ENCODE measurements around the gene MICOS13. TPM values are rescaled to one million over a fixed set of nuclear protein-coding genes. Genes with fewer than 3 reads are reported as not detected.

The MICOS13 gene
- total and polyA plus RNA-seq, 10 of the 15 experiments (the other 5 are each of a cell fraction or from before 2014, with no cell fraction given), result 9.4 to 211 (median 51.3) TPM

DNA sequence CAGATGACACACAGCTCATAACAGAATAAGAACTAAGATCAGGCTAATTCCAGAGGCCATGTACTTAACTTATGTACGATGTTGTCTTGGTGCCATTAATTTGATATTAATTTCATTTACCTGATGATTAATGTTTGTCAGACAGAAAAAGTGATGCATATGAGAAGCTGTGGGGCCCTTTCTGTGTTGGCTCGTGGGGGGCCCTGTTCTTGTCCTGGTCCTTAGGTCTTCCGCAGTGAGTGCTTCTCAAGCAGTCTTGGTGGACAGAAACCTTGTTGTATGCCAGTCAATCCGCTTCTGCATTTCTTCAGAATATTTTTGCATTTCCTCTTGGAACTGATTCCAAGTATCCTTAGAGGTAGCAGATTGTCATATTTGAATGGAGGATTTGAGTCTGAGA lies 37.3 kb downstream of the MICOS13 start (continued):
- TF ChIP-seq REST (IDR thresholded peaks at IDR 0.05; ENCODE audit: low read depth, low read length) (no peak), TCF12 (IDR thresholded peaks at IDR 0.05; ENCODE audit: low read depth, low read length) (no peak), SIN3A (IDR thresholded peaks at IDR 0.05; ENCODE audit: low read depth, low read length) (no peak), JUND (IDR thresholded peaks at IDR 0.05; ENCODE audit: low read depth, low read length) (no peak)

DNA sequence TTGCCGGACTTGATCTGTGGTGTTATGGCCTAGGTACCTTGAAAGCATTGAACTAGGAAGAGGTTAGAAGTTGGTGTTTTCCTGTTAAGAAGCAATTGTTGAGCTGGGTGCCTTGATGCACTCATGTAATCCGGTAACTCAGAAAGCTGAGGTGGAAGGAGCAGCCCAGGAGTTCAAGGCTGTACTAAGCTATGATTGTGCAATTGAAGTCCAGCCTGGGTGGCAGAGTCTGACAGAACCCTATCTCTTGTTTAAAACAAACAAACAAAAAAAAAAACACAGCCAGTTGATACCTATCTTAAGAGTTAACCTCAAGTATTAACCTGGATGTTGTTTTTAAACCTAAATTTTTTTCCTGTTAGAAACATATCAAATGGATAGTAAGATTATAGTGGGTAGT lies 38.1 kb downstream of the MICOS13 start:
- intact Hi-C loops (cut with micrococcal nuclease; ENCODE audit: unreplicated experiment), result no loop called here
- peaks cover 13% of the 10 kb centered on the region for H4K20me1 ChIP-seq (ENCODE audit: control insufficient read depth, insufficient read depth)
- H3K4me3 ChIP-seq, result no peak overlapping the region
- ChIA-PET SMC1A (ENCODE audit: uncharacterized antibody, unreplicated experiment) (interaction anchor here (0.6 kb wide), 1 partner anchor 549 kb away, joined by 3 read pairs; no protein-coding TSS in a partner anchor), POLR2A (interaction anchor here (1.5 kb wide), 1 partner anchor 15 kb away, joined by 3 read pairs; no protein-coding TSS in a partner anchor), RAD21 (ENCODE audit: unreplicated experiment) (no interaction called here), CTCF (interaction anchor here (0.7 kb wide), 1 partner anchor 45 kb away, joined by 3 read pairs; no protein-coding TSS in a partner anchor)
- no peak overlapping the region for H2AFZ ChIP-seq (ENCODE audit: control insufficient read depth, low read depth, low read length)
- ATAC-seq, result no peak
- no TSS peak for BruUV-seq (replicated peaks)
- H3K27ac ChIP-seq (ENCODE audit: control insufficient read depth, insufficient read depth), result no peak overlapping the region
- FAIRE-seq, result no peak
- H3K9me3 ChIP-seq (replicated peaks; ENCODE audit: control insufficient read depth, insufficient read depth, low read length), result no peaks in the 10 kb centered on the region; the same call in 2 of the 3 replicates
- H3K9ac ChIP-seq (ENCODE audit: control insufficient read depth, insufficient read depth, low read length), result no peak overlapping the region
- in situ Hi-C loops (cut with MboI), result no loop called here
- no peak for TF ChIP-seq MEF2A (IDR thresholded peaks at IDR 0.05; ENCODE audit: insufficient read depth, low read depth, low read length)
- no peak for TF ChIP-seq TBL1XR1 (IDR thresholded peaks at IDR 0.05; ENCODE audit: low read depth, low read length)
- TF ChIP-seq BCL11A (IDR thresholded peaks at IDR 0.05; ENCODE audit: low read depth, low read length), result no peak
- TF ChIP-seq RFX5 (IDR thresholded peaks at IDR 0.05; ENCODE audit: low read depth, low read length), result no peak
- no peak for TF ChIP-seq ETV6 (conservative IDR thresholded peaks at IDR 0.05 in 1 of 2, IDR thresholded peaks at IDR 0.05 in 1 of 2; ENCODE audit: borderline replicate concordance in 1 of 2, low read depth in 1 of 2)
- TF ChIP-seq, protein P1, sequence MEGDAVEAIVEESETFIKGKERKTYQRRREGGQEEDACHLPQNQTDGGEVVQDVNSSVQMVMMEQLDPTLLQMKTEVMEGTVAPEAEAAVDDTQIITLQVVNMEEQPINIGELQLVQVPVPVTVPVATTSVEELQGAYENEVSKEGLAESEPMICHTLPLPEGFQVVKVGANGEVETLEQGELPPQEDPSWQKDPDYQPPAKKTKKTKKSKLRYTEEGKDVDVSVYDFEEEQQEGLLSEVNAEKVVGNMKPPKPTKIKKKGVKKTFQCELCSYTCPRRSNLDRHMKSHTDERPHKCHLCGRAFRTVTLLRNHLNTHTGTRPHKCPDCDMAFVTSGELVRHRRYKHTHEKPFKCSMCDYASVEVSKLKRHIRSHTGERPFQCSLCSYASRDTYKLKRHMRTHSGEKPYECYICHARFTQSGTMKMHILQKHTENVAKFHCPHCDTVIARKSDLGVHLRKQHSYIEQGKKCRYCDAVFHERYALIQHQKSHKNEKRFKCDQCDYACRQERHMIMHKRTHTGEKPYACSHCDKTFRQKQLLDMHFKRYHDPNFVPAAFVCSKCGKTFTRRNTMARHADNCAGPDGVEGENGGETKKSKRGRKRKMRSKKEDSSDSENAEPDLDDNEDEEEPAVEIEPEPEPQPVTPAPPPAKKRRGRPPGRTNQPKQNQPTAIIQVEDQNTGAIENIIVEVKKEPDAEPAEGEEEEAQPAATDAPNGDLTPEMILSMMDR (IDR thresholded peaks at IDR 0.05 in 2 of 3, conservative IDR thresholded peaks at IDR 0.05 in 1 of 3; ENCODE audit: control insufficient read depth in 2 of 3, extremely low read depth in 1 of 3, insufficient read depth in 1 of 3, low read depth in 3 of 3, low read length in 3 of 3), result no peak
- TF ChIP-seq GATAD2B (conservative IDR thresholded peaks at IDR 0.05; ENCODE audit: low read depth), result no peak
- TF ChIP-seq STAT3 (IDR thresholded peaks at IDR 0.05; ENCODE audit: low read depth, low read length), result no peak
- no peak for DNase-seq (ENCODE audit: low read depth, low spot score)
- H3K4me2 ChIP-seq (ENCODE audit: control insufficient read depth, insufficient read depth), result no peak overlapping the region
- no peaks in the 10 kb centered on the region for H3K27me3 ChIP-seq (replicated peaks in 1 of 2; ENCODE audit: control insufficient read depth in 2 of 2, insufficient read depth in 2 of 2, low read length in 1 of 2)
- 100% methylated on average over 2 of the region's 2 CpGs for WGBS (ENCODE audit: insufficient coverage, insufficient replicate concordance, low lambda C conversion rate, missing lambda C conversion rate)
- peaks cover 36% of the 10 kb centered on the region for H3K79me2 ChIP-seq (ENCODE audit: control insufficient read depth, insufficient read depth, low read length)
- H3K36me3 ChIP-seq (ENCODE audit: control insufficient read depth in 2 of 2, insufficient read depth in 2 of 2, low read length in 1 of 2), result peaks cover 37 to 52% of the 10 kb centered on the region in 2 experiments
- no peaks in the 10 kb centered on the region for H3K4me1 ChIP-seq (ENCODE audit: control insufficient read depth, insufficient read depth, low read length)

Data from GM12878 (cell line).